GM23248 (cell line): ENCODE results near the gene DOK6. TPM values are rescaled to one million over a fixed set of nuclear protein-coding genes. Genes with fewer than 3 reads are reported as not detected.

Experiments
- DNase-seq: peaks from one replicate; pipeline ENCODE4 v3.0.0-alpha.2; 2015
- H2AFZ ChIP-seq: fragments of 200-600 bp; sonication (generic); 2 replicates; pipeline ENCODE4 v1.6.1; 2016; ENCODE audit warnings: antibody characterized with exemption
- H3F3A ChIP-seq: fragments of 200-600 bp; sonication (generic); 2 replicates; pipeline ENCODE4 v1.6.1; 2016; ENCODE audit warnings: mild to moderate bottlenecking, antibody characterized with exemption, mixed run types; ENCODE audit not compliant: insufficient read depth
- H3K27ac ChIP-seq: fragments of 200-600 bp; sonication (generic); 2 replicates; pipeline ENCODE4 v1.5.1; 2016; ENCODE audit warnings: mild to moderate bottlenecking
- H3K27me3 ChIP-seq: fragments of 200-600 bp; sonication (generic); replicated peaks from 2 replicates; pipeline ENCODE4 v1.6.1; 2016; ENCODE audit warnings: mild to moderate bottlenecking; ENCODE audit not compliant: insufficient read depth
- H3K36me3 ChIP-seq: fragments of 200-600 bp; sonication (generic); 2 replicates; pipeline ENCODE4 v1.6.1; 2016; ENCODE audit warnings: low read depth, mild to moderate bottlenecking
- H3K4me1 ChIP-seq: fragments of 200-600 bp; sonication (generic); 2 replicates; pipeline ENCODE4 v1.6.1; 2016; ENCODE audit warnings: mild to moderate bottlenecking; ENCODE audit not compliant: insufficient read depth
- H3K4me2 ChIP-seq: fragments of 200-600 bp; sonication (generic); one replicate; pipeline ENCODE4 v1.6.1; 2016; ENCODE audit warnings: mild to moderate bottlenecking; ENCODE audit not compliant: unreplicated experiment
- H3K4me3 ChIP-seq: fragments of 200-600 bp; sonication (generic); 2 replicates; pipeline ENCODE4 v1.5.1; 2016; ENCODE audit warnings: mild to moderate bottlenecking
- H3K79me2 ChIP-seq: fragments of 200-600 bp; sonication (generic); 2 replicates; pipeline ENCODE4 v1.6.1; 2016; ENCODE audit warnings: mild to moderate bottlenecking; ENCODE audit not compliant: insufficient read depth
- H3K9ac ChIP-seq: fragments of 200-600 bp; sonication (generic); 2 replicates; pipeline ENCODE4 v1.6.1; 2016; ENCODE audit warnings: mild to moderate bottlenecking
- H3K9me2 ChIP-seq: fragments of 200-600 bp; sonication (generic); 2 replicates; pipeline ENCODE4 v1.6.1; 2016; ENCODE audit warnings: mixed run types, mild to moderate bottlenecking, moderate library complexity; ENCODE audit not compliant: insufficient read depth
- H3K9me3 ChIP-seq: fragments of 200-600 bp; sonication (generic); one replicate; pipeline ENCODE4 v1.6.1; 2017; ENCODE audit warnings: low read depth
- H4K20me1 ChIP-seq: fragments of 200-600 bp; sonication (generic); 2 replicates; pipeline ENCODE4 v1.6.0; 2016; ENCODE audit not compliant: insufficient read depth
- EZH2 ChIP-seq: fragments of 200-600 bp; sonication (generic); IDR thresholded peaks from 2 replicates; pipeline ENCODE4 v1.6.1; 2018; ENCODE audit warnings: antibody characterized with exemption, mild to moderate bottlenecking; ENCODE audit not compliant: insufficient read depth, poor library complexity, severe bottlenecking
- EZH2phosphoT487 ChIP-seq: fragments of 200-600 bp; sonication (generic); IDR thresholded peaks from 2 replicates; pipeline ENCODE4 v1.6.1; 2018; ENCODE audit warnings: antibody characterized with exemption, moderate library complexity, mild to moderate bottlenecking, low read depth; ENCODE audit not compliant: insufficient read depth
- WGBS, 2 experiments: methylation state at CpG; one replicate each; pipeline ENCODE4 v1.1.6; 2015 to 2017; ENCODE audit warnings: low lambda C conversion rate in 2 of 2, low coverage in 1 of 2; ENCODE audit errors: missing lambda C conversion rate in 2 of 2; 5-methylcytosine and 5-hydroxymethylcytosine counted together
- in situ Hi-C: fragments of 300-500 bp; cut with MboI; formaldehyde crosslinking; loops from 2 replicates; pipeline ENCODE4 v1.15.0; 2020
- polyA plus RNA-seq: library from polyadenylated mRNA; unstranded; fragments of >200 nt; fragmentation: Nextera tagmentation; extraction: Ambion mirVana; gene quantifications from 2 replicates; pipeline ENCODE4 v1.2.1, GENCODE V29; 2016
- total RNA-seq: library from RNA; depleted of rRNA; stranded (reverse); fragments of >200 nt; shearing (Covaris generic); gene quantifications from 2 replicates; pipeline ENCODE4 v1.2.3, GENCODE V29; 2014

DOK6 gene
- total and polyA plus RNA-seq, 2 experiments from 2014 or later, result 1.1 to 5.2 TPM

DNA sequence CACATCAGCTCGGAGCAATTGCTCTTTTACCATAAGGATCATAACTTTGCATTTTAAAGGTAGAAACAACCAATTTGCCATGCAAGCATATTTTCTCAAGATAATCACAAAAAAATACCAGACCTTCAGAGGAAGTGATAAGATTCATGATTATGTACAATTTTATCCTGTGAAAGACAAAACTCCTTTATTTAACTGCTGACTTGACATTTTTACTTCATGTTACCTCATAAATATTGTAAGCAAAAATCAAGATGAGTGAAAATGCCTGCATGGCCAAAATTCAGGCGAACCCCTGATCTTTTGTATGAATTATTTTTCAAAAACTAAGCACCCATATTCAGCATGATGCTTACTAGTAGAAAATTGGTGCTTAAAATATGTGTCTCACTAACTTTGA is 300.6 kb downstream of the DOK6 start:
- Histone ChIP-seq H3K9me3 (no peaks in the 10 kb centered on the region), H4K20me1 (no peaks in the 10 kb centered on the region), H3K36me3 (no peaks in the 10 kb centered on the region), H3K4me2 (no peak overlapping the region), H3K4me1 (no peaks in the 10 kb centered on the region), H2AFZ (no peak overlapping the region), H3K9ac (no peak overlapping the region), H3K27me3 (no peaks in the 10 kb centered on the region), H3K79me2 (no peaks in the 10 kb centered on the region), H3K9me2 (no peaks in the 10 kb centered on the region), H3F3A (no peaks in the 10 kb centered on the region), H3K27ac (no peak overlapping the region), H3K4me3 (no peak overlapping the region)
- in situ Hi-C loops, result no loop called here
- 72 to 75% methylated on average over 2 of the region's 2 CpGs for WGBS, 2 experiments
- no peak for DNase-seq
- TF ChIP-seq EZH2phosphoT487, result no peak
- no peak for TF ChIP-seq EZH2

DNA sequence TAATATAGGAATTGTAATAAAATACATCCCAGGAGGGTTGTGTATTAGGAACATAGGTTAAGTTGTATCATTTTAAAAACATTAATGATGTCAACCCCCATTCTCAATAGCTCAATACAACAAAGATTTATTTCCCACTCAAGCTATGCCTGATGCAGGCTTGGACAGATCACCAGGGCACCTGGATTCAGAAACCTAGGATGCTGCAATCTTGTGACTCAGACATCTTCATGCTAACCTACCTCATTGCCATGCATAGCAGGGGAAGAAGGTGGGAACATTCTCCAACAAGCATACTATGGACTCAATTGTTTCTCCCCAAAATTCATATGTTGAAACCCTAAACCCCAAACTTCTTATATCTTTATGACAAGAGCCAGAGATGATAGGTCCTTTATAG is 302.8 kb downstream of the DOK6 start:
- Histone ChIP-seq H3K9ac (no peak overlapping the region), H3K4me2 (no peak overlapping the region), H3K27me3 (no peaks in the 10 kb centered on the region), H3K36me3 (no peaks in the 10 kb centered on the region), H4K20me1 (no peaks in the 10 kb centered on the region), H3K4me1 (no peaks in the 10 kb centered on the region), H2AFZ (no peak overlapping the region), H3K27ac (no peak overlapping the region), H3K79me2 (no peaks in the 10 kb centered on the region), H3K9me2 (no peaks in the 10 kb centered on the region), H3K4me3 (no peak overlapping the region), H3K9me3 (no peaks in the 10 kb centered on the region), H3F3A (no peaks in the 10 kb centered on the region)
- no peak for DNase-seq
- in situ Hi-C loops, result no loop called here
- no peak for TF ChIP-seq EZH2
- TF ChIP-seq EZH2phosphoT487, result no peak

DNA sequence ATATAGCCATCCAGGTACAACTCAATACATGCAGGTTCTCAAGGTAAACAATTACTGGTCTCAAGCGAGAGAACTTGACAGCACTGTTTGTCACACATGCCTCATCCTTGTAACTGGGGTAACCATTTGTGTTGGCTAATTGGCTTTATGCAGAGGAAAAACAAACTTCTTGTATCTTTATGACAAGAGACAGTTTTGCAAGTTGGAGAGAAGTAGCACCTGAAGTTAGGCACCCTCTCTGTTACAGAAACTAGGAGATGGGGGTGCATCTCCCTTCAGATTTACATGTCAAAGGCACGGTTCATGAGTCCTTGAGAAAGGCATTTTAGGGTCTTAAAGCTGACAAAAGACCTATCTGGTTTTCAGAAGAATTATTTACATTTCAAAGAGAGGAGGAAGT is 305.3 kb downstream of the DOK6 start:
- no peak overlapping the region for H3K9ac ChIP-seq
- H3K4me1 ChIP-seq, result no peaks in the 10 kb centered on the region
- H3F3A ChIP-seq, result no peaks in the 10 kb centered on the region
- no peaks in the 10 kb centered on the region for H3K9me2 ChIP-seq
- H3K4me3 ChIP-seq, result no peak overlapping the region
- H4K20me1 ChIP-seq, result no peaks in the 10 kb centered on the region
- H3K36me3 ChIP-seq, result no peaks in the 10 kb centered on the region
- no peak overlapping the region for H3K4me2 ChIP-seq
- H3K27ac ChIP-seq, result no peak overlapping the region
- in situ Hi-C loops, result no loop called here
- WGBS, 2 experiments, result 47 to 54% methylated on average over 2 of the region's 2 CpGs
- DNase-seq, result no peak
- no peaks in the 10 kb centered on the region for H3K9me3 ChIP-seq
- H3K79me2 ChIP-seq, result no peaks in the 10 kb centered on the region
- no peak overlapping the region for H2AFZ ChIP-seq
- TF ChIP-seq EZH2 (no peak), EZH2phosphoT487 (no peak)
- no peaks in the 10 kb centered on the region for H3K27me3 ChIP-seq

DNA sequence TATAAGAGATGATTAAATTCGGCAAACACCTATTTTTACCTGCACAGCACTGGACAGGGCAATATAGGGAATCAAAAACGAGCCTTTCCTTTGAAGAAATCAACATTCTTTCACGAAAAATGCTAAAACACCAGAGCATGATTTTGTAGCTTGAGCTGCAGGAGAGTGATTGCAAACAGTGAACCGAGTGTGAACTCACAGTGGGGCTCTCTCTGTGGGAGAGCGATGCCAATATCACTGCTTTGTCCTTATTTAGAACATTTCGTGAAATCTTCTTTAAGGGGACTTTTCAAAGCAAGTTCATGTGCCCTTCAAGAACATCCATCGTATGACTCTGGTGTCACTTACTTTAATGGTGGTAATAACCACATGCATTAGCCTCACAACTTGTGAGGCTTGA is 308.2 kb downstream of the DOK6 start:
- Histone ChIP-seq H3K27me3 (no peaks in the 10 kb centered on the region), H3K9me2 (no peaks in the 10 kb centered on the region), H3K9ac (no peak overlapping the region), H3K36me3 (no peaks in the 10 kb centered on the region), H2AFZ (no peak overlapping the region), H4K20me1 (no peaks in the 10 kb centered on the region), H3K4me1 (no peaks in the 10 kb centered on the region), H3K9me3 (no peaks in the 10 kb centered on the region), H3K4me2 (no peak overlapping the region), H3F3A (no peaks in the 10 kb centered on the region), H3K4me3 (no peak overlapping the region), H3K27ac (no peak overlapping the region), H3K79me2 (no peaks in the 10 kb centered on the region)
- WGBS, 2 experiments, result 69 to 73% methylated on average over 7 of the region's 7 CpGs
- in situ Hi-C loops, result no loop called here
- no peak for TF ChIP-seq EZH2phosphoT487
- no peak for TF ChIP-seq EZH2
- DNase-seq, result no peak

DNA sequence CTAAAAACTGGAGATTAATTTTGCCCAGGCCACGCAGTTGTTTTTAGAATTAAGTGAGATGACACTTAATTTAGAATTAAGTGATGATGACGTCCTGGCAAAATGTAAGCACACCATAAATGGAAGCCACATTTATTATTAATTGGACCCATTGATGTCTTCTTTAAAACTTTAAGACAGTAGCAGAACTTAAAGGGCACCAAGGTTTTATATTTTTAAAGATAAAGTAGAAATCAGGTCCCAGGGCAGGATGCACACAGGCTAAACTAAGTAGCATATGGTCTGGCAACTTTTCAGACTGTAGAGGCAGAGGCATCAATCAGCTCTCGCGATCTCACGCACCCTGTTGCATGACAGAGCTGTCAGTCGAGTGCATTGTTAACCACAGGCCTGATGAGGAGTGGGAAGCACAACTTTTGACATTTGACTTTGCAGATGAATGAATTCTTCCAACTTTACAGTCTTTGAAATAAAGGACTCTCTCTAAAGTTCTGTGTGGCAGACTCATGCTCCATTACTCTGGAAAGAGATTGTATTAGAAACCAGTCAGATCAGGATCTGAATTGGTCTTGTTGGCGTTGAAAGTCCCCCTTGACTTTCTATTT is 314.6 kb downstream of the DOK6 start:
- Histone ChIP-seq H3K36me3 (no peaks in the 10 kb centered on the region), H3K9me2 (no peaks in the 10 kb centered on the region)
- 52 to 55% methylated on average over 7 of the region's 7 CpGs for WGBS, 2 experiments

More for the DNA sequence above, 314.6 kb downstream of the DOK6 start:
- Histone ChIP-seq H3K79me2 (no peaks in the 10 kb centered on the region), H3F3A (no peaks in the 10 kb centered on the region), H3K4me3 (no peak overlapping the region), H3K27ac (no peak overlapping the region), H3K4me2 (no peak overlapping the region), H4K20me1 (no peaks in the 10 kb centered on the region), H2AFZ (no peak overlapping the region), H3K9me3 (no peaks in the 10 kb centered on the region), H3K27me3 (no peaks in the 10 kb centered on the region), H3K4me1 (no peaks in the 10 kb centered on the region), H3K9ac (no peak overlapping the region)
- TF ChIP-seq EZH2, result no peak
- TF ChIP-seq EZH2phosphoT487, result no peak
- no peak for DNase-seq
- in situ Hi-C loops, result no loop called here
